T follicular helper cell (primary cell): Measurements from ENCODE around the gene RETREG2.
"Not testable (repeated sequence)": the region's sequence is repeated elsewhere in the genome, so short reads cannot be mapped to it uniquely, and the experiment has no call there.

Experiments
- DNase-seq: peaks from one replicate; pipeline ENCODE4 v3.0.0-alpha.2; 2020; ENCODE audit warnings: low read depth

The RETREG2 gene

DNA sequence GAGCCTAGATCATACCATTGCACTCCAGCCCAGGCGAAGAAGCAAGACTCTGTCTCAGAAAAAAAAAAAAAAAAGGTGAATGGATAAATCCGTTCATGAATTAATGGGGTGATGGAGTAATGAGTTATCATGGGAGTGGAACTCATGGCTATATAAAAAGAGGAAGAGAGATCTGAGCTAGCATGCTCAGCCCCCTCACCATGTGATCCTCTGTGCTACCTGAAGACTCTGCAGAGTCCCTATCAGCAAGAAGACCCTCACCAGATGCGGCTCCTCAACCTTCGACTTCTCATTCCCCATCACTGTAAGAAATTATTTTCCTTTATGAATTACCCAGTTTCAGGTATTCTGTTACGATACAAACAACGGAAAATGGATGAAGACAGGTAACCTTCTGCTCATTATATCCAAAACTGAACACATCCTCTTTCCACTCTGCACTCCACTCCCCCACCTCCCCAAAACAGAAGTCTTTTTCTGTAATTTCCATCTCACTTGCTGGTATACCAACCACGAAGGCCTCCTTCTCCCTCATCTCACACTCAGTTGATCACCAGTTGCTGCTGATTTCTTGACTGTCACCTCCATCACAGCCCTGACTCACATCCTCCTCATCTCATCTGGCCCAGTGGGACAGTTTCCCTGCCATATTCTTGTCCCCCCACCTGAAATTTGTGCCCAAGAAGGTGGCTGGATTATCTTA lies 8.8 kb downstream of the RETREG2 start:
- DNase-seq, result no peak

DNA sequence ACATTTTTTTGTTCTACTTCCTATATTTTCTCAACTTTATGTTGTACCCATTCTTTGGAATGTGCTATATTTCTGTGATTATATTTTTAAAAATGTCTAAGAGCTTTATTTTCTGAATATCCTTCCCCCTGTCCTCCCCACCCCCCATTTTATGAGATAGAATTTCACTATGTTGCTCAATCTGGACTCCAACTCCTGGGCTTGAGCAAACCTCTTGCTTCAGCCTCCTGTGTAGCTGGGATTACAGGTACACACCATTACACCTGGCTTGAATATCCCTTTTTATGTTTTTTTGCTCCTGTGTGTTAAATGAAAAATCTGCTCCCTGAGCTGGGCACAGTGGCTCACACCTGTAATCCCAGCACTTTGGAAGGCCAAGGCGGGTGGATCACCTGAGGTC lies 19.3 kb downstream of the RETREG2 start:
- no peak for DNase-seq

- no peak for DNase-seq
Measured at GRCh38 chr2:219198974-219199373, 20.9 kb downstream of the RETREG2 start.

- DNase-seq, result no peak
Measured at GRCh38 chr2:219199470-219200211, 21.6 kb downstream of the RETREG2 start.

DNA sequence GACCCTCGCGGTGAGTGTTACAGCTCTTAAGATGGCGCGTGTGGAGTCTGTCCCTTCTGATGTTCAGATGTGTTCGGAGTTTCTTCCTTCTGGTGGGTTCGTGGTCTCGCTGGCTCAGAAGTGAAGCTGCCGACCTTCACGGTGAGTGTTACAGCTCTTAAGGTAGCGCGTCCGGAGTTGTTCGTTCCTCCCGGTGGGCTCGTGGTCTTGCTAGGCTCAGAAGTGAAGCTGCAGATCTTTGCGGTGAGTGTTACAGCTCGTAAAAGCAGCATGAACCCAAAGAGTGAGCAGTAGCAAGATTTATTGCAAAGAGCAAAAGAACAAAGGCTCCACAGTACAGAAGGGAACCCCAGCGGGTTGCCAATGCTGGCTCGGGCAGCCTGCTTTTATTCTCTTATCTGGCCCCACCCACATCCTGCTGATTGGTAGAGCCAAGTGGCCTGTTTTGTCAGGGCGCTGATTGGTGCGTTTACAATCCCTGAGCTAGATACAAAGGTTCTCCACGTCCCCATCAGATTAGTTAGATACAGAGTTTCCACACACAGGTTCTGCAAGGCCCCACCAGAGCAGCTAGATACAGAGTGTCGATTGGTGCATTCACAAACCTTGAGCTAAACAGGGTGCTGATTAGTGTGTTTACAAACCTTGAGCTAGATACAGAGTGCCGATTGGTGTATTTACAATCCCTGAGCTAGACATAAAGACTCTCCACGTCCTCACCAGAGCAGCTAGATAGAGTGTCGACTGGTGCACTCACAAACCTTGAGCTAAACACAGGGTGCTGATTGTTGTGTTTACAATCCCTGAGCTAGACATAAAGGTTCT lies 22.6 kb downstream of the RETREG2 start:
- DNase-seq, result not testable (repeated sequence)

DNA sequence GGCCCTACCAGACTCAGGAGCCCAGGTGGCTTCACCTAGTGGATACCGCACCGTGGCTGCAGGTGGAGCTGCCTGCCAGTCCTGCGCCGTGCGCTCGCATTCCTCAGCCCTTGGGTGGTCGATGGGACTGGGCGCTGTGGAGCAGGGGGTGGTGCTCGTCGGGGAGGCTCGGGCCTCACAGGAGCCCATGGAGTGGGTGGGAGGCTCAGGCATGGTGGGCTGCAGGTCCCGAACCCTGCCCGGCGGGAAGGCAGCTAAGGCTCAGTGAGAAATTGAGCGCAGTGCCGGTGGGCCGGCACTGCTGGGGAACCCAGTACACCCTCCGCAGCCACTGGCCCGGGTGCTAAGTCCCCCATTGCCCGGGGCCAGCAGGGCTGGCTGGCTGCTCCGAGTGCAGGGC lies 23.3 kb downstream of the RETREG2 start:
- not testable (repeated sequence) for DNase-seq

DNA sequence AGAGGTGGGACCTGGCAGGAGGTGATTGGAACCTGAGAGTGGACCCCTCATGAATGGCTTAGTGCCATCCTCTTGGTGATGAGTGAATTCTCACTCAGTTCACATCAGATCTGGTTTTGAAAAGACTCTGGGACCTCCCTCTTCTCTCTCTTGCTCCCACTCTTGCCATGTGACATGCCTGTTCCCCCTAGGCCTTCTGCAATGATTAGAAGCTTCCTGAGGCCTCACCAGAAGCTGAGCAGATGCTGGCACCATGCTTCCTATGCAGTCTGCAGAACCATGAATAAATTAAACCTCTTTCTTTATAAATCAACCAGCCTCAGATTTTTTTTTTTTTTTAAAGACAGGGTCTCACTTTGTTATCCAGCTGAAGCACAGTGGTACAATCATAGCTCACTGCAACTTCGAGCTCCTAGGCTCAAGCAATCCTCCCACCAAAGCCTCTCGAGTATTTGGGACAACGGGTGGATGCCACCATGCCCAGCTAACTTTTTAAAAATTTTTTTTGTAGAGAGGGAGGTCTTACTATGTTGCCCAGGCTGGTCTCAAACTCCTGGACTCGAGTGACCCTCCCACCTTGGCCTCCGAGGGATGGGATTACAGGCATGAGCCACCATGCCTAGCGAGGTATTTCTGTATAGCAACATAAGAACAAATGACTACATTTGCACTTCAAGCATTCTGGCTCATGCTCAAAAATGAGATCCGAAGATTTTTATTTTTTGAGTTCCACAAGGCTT lies 26.5 kb downstream of the RETREG2 start:
- no peak for DNase-seq

GRCh38 chr2:219205165-219205538 lies 27.1 kb downstream of the RETREG2 start:
- no peak for DNase-seq

GRCh38 chr2:219205981-219206327 lies 27.9 kb downstream of the RETREG2 start:
- DNase-seq, result no peak

- DNase-seq, result peak; percentile 91
Measured at GRCh38 chr2:219206328-219207133, 28.5 kb downstream of the RETREG2 start, which contains the start of gene ZFAND2B. Gene ZFAND2B, plus strand, starts transcription at chr2:219206782. Its CDS starts 206 bp downstream, at chr2:219206988.

- DNase-seq, result no peak
Measured at GRCh38 chr2:219207134-219207883, 29.2 kb downstream of the RETREG2 start.

DNA sequence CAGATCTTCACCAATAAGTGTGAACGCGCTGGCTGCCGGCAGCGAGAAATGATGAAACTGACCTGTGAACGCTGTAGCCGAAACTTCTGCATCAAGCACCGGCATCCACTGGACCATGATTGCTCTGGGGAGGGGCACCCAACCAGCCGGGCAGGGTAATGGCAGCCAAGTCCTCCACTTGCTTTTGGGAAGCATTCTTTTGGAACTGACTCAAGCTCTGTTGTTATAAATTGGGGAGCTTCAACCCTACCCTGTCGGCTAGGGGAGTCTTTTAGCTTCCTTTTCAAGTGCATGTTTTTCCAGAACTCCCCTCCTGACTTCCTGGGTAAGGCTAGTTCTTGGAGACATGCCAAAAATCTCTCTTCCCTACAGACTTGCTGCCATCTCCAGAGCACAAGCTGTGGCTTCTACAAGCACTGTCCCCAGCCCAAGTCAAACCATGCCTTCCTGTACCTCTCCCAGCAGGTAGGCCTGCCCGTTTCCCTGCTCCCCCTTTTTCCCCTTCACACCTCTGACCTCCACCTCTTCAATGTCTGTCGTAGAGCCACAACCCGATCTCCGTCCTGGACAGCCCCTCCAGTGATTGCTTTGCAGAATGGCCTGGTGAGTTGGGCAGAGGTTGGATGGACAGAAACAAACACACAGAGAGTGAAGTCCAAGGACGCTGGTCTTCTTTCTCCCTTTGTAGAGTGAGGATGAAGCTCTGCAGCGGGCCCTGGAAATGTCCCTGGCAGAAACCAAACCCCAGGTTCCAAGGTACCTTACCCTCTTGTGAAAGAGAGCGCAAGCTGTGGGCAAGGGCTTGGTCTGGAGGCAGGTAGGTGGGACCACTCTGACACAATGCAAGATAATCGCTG lies 30.0 kb downstream of the RETREG2 start:
- no peak for DNase-seq

- DNase-seq, result no peak
Measured at GRCh38 chr2:219209236-219210195, 31.4 kb downstream of the RETREG2 start.

GRCh38 chr2:219210196-219210885 lies 32.3 kb downstream of the RETREG2 start:
- no peak for DNase-seq

GRCh38 chr2:219210886-219211362 lies 32.8 kb downstream of the RETREG2 start:
- DNase-seq, result no peak

GRCh38 chr2:219213026-219213415 lies 34.9 kb downstream of the RETREG2 start:
- no peak for DNase-seq

- DNase-seq, result no peak
Measured at GRCh38 chr2:219213486-219214071, 35.5 kb downstream of the RETREG2 start.
